GM19397 (cell line): ENCODE results near the gene TCF21.

ENCODE experiments used
- ATAC-seq: cut with Tn5 transposase; IDR thresholded peaks from one replicate; pipeline ENCODE4 v1.9.1; 2021; ENCODE audit warnings: mild to moderate bottlenecking, moderate library complexity; ENCODE audit not compliant: unreplicated experiment

Gene TCF21

GRCh38 chr6:133889557-133890403, 867 bp downstream of the TCF21 start:
- no peak for ATAC-seq

GRCh38 chr6:133890711-133891148, 1.8 kb downstream of the TCF21 start:
- no peak for ATAC-seq

DNA sequence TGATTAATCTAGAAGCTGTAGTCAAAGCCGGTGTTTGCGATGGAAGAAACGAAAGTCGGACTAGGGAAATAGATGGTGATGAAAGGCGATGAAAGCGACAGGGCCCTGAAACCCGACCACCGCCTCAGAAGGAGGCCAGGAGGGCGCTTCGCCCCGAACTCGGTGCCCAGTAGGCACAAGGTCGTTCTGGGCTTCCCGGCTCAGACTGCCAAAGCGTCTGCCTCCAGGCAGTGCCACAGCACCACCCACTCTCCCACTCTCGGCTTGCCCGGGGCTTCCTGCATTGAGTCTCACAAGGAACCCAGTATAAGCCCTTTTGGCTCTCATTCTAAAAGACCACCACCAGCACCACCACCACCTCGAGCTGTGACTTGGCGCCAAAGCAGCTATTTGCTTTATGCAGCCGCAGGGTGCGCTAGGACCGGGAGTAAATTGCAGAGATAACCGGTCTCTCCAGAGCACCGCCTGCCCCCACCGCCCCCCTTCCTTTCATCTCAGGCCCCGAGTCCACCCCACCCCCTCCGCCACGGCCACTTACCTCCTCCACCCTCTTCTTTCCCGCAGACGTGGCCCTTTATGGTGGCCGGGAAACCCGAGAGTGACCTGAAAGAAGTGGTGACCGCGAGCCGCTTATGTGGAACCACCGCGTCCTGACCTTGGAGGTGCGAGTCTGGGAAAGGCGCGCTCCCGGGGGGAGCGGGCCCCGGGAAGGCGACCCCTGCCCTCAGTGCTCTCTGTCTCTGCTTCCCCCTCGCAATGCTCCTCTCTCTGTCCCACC, 2.4 kb downstream of the TCF21 start:
- no peak for ATAC-seq

GRCh38 chr6:133891927-133892812, 3.3 kb downstream of the TCF21 start:
- no peak for ATAC-seq

- no peak for ATAC-seq
These were observed 4.1 kb downstream of the TCF21 start for GRCh38 chr6:133892813-133893691.

- ATAC-seq = no peak
These were observed 5.0 kb downstream of the TCF21 start for GRCh38 chr6:133893946-133894345.

GRCh38 chr6:133894369-133894768, 5.5 kb downstream of the TCF21 start:
- no peak for ATAC-seq

GRCh38 chr6:133894795-133895358, 6.0 kb downstream of the TCF21 start:
- ATAC-seq = no peak

DNA sequence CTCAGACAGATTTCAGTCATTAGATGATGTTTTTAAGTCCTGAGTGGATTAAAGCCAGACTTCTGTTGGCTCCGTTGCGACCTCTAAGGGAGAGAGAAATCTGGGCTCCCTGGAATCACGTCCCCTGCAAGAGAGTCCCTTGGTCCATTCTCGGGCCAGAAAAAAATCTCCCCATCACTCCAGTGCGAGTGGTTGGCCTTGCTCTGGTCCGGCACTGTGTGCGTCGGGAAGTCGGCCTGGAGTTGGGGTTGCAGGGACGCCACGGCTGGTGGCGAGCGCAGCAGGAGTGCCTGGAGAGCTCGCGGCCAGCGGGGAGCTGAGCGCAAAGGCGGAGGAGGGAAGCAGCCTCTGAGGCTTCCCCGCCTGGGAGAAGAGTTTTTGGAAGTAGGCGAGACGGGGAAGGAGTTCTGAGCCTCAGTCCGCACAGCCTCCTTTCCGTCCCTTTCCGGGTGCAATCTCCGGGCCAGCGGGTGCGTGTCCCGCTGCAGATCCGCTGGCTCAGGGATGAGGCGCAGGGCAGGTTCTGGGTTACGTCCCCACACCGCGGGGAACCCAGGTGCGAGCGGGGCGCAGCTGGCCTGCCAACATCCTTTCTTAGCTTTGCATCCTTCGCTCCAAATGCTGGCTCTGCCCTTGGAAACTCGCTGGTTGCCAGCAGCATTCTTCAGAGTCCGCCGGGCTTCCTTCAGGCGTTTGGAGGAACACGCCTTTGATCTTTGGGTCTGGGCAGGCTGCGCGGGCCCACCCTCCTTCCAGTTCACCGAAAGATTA, 6.8 kb downstream of the TCF21 start:
- no peak for ATAC-seq

- ATAC-seq = no peak
These were observed 7.4 kb downstream of the TCF21 start for GRCh38 chr6:133896344-133896721.

DNA sequence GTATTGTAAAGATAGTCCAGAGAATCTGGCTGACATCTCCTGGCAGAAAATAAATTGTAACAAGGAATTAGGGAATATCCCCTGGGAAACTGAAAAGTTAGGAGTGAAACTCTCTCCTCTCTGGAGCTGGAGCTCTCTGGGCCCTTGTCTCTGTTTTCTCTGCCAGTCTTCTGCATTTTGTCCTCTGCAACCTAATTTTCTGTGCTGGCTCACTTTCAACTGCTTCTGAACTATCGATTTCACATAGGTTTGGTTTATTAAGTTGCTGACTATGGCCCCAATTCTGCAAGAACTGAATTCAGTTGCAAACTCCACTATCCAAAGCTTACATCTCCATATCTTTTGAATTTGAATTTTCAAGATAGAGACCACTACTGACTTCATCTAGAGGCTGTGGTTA, 9.3 kb downstream of the TCF21 start:
- ATAC-seq = no peak

DNA sequence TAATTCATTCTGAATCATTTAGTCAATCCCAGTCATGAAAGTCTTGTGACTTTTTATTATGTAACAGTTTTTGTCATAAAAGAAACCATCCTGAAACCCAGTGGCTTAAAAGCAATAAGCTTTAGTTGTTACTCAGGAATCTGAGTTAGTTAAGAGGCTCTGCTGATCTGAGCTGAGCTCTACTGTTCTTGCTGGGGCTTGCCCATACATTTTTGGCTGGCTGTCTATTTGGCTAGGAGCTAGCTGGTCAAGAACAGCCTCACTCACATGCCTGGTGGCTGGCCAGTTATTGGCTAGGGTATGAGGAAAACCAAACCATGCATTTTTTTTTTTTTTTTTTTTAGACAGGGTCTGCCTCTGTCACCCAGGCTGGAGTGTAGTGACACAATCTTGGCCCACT, 10.6 kb downstream of the TCF21 start:
- ATAC-seq = no peak

DNA sequence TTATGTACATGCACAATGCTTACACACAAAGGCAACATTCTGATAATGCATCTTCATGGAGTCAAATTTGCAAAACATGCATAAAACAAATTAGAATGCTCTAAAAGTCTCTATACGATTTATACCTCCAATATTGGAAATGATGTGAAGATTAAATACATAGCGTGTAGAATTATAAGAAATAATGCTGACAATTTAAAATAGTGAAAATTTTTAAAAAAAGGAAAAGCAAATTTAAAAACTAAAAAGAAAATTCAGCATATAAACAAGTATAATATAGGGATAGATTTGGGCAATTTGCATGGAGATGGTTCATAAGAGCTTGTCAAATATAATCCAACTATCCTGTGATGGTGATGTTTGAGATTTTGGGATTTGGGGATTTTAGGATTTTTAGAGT, 14.9 kb downstream of the TCF21 start:
- ATAC-seq = no peak

- ATAC-seq = no peak
These were observed 17.1 kb downstream of the TCF21 start for GRCh38 chr6:133906050-133906449.

GRCh38 chr6:133916650-133917151, 27.8 kb downstream of the TCF21 start:
- peak; percentile 77 for ATAC-seq

DNA sequence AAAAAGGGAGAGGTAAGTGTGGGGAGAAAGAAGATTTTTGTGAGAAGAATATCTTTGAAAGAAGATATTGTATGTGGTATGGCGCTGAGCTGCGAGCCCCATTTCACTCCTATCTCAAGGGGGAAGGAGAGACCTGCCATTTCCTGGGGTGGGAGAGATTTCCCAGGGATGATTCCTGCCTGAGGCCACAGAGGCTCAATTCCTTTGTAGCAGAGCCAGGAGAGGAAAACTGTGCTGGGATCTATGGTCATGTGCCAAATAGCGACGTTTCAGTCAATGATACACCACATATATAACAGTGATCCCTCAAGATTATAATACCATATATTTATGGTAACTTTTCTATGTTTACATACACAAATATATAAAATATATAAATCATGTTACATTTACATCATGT, 28.9 kb downstream of the TCF21 start:
- ATAC-seq = no peak

GRCh38 chr6:133918208-133918930, 29.5 kb downstream of the TCF21 start:
- ATAC-seq = no peak

GRCh38 chr6:133919362-133919761, 30.4 kb downstream of the TCF21 start:
- ATAC-seq = no peak
